T-helper 22 cell (primary cell): ENCODE data around the gene STT3B.

Experiments
- DNase-seq: peaks from one replicate; pipeline ENCODE4 v3.0.0-alpha.2; 2020; ENCODE audit warnings: low read depth

Gene STT3B

DNA sequence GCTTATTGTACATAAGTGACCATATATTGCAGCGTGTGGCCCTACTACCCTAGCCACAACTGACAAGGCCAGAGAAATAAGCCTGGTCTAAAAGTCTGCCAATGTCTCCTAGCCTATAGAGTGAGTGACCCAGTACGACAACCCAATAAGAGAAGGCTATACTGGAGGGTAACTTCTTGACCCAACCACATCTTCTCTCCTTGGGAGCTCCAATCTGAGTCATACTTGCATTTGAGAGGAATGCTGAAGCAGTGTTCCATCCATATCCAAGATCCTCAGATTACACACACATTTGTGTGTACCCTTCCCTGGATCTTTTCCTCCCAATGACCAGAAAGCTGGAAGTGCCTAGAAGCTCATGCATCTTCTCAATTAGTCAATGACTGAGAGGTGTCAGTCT lies 11.3 kb upstream of the STT3B start:
- DNase-seq, result no peak

- DNase-seq, result no peak
Measured at GRCh38 chr3:31522152-31522551, 10.6 kb upstream of the STT3B start.

- no peak for DNase-seq
Measured at GRCh38 chr3:31523543-31523942, 9.2 kb upstream of the STT3B start.

GRCh38 chr3:31525532-31525931 lies 7.2 kb upstream of the STT3B start:
- no peak for DNase-seq

DNA sequence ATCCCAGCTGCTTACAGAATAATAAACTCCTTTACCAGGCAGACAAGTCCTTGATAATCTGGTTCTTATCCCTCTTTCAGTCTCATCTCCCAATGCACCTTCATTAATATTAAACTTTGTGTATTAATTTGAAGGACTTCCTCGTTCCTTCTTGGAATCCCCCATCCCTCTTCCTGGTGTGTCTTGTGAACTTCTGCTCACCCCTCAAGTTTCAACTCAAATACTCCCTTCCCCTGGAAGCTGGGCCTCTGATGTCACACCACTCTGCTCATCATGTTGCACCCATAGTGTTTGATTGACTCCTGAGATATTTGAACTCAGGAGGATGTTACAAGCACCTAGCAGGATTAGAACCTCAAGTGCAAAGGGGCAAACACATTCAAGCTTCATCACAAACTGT lies 3.3 kb upstream of the STT3B start:
- DNase-seq, result no peak

GRCh38 chr3:31530039-31530959 lies 2.4 kb upstream of the STT3B start:
- no peak for DNase-seq

DNA sequence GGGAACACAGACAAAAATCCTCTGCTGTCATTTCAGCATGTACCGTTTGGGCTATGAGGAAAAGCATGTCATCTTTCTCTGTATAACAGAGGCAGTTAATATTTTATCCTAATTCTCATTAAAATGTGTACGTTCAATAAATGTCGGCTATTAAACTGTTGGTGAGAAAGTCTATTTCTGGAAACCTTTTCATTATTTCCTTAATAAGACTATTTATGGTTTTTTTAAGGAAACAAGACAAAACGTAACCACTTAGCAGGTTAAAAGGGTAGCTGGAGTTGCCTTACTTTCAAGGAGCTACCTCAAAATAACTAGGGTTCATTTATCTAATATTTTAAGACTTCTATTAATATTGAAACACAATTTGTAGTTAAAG lies 1.8 kb upstream of the STT3B start:
- DNase-seq, result no peak

GRCh38 chr3:31531452-31531991 lies 1.2 kb upstream of the STT3B start:
- DNase-seq, result no peak

DNA sequence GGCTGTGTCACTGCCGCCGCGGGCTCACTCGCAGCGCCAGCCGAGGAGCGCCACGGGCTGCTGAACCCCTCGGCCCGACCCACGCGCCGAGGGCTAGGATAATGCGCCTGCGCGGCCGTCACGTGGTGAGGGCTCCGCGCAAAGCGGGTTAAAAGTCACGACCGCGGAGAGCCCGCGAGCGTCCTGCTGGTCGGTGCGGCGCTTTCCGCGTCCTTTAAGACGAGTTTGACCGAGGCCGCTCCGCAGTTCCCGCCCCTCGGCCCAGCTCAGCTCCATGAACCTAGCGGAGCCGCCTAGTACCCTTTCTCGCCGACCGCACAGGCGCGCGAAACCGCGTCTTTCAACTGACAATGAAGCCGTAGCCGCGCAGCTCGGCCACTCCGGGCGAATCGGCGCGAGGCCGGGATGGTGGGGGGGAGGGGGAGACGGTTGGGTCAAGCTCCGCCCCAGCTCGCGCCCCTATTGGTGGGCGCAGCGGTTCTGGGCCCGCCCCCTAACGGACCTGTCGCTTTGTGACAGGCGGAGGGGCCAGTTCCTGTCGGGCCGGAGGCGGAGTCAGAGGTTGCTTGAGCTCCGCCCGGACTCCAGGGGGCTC lies 636 bp upstream of the STT3B start:
- DNase-seq, result peak; percentile 97

DNA sequence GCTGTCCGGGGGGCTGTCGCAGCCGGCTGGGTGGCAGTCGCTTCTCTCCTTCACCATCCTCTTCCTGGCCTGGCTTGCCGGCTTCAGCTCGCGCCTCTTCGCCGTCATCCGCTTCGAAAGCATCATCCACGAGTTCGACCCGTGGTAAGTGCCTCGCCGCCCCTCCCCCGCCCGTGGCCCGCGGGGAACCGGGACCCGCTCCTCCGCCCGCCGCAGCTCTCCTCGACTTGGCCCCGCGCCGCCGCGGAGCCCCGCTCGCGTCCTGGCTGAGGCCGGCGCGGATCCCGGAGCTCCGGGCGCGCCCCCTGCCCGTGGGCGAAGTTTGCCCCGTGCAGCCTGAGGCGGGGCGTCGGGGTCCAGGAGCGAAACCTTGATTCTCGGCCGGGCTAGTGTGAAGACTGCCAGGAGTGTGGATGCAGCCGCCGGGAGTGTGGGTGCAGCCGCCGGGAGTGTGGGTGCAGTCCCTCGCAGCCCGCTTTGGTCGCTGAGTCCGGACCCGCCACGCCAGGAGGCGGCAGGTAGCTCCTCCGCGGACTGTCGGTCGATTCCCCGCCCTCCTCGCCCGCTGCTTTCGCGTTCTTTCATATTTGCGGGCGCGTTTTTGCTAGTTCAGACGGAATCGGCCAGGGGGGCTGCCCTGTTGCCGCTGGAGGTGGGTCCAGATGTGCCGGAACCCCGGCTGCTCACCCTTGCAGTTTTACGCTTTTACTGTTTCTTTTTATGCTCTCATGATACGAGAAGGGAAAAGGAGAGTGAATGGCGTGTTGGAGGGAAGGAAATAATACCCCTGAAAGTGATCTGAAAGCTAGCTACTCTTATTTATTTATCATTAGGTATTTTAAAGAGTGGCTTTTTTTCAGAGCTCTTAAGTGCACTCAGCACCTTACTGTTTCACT lies 692 bp downstream of the STT3B start:
- peak; percentile 39 for DNase-seq

- no peak for DNase-seq
Measured at GRCh38 chr3:31534065-31534425, 1.3 kb downstream of the STT3B start.

- DNase-seq, result no peak
Measured at GRCh38 chr3:31536497-31536896, 3.8 kb downstream of the STT3B start.

DNA sequence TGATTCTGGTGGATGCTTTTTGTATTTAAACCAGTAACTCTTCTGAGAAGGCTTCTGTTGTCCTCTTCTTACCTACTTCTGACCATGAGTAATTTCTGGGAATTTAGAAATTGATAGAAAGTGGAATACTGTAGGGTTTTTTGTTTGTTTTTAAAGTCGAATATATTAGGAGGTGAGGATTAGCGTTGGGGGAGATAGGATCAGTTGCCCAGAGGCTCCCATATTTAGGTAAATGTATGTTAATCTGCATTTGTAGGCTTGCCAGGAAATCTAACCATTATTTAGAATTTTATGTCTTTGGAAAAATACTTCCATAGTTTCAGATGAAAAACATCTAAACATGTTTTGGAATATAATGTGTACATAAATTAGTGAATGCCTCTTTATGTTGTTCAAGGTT lies 6.1 kb downstream of the STT3B start:
- DNase-seq, result no peak

DNA sequence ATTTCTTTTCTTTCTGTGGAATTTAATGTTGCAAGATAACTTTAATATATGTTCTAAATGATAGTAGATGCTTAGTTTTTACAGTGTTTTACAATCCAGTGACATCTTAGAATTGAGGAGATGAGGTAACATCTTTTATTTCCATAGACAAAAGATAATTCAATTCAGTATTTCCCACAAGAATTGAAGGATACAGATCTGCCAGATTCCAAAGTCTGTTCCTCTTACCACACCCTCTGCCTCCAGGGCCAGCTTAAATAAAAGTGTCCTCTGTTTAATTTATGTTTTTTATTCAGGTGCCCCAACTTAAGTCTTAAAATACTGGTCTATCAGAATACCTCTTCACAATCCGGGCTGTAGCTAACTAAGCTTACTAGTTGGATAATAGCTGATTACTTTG lies 6.5 kb downstream of the STT3B start:
- no peak for DNase-seq

GRCh38 chr3:31541089-31541488 lies 8.4 kb downstream of the STT3B start:
- DNase-seq, result no peak

- DNase-seq, result no peak
Measured at GRCh38 chr3:31542246-31542645, 9.5 kb downstream of the STT3B start.

DNA sequence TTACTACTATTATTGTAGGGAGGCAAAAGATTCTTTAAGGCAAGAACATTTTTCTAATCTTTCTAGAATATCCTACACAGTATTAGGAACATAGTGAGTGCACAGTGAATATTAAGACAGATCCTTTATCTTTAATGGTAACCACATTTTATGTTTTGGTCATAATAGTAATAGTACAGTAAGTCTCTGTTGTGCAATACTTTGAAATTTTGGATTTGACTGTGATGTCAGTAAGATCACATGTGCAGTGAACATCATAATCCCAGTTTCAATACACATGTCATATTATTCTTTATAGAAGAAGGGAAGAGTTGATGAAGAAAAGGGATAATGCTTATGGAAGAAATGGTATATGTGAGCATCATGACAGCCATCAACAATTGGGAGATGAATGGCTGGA lies 10.7 kb downstream of the STT3B start:
- no peak for DNase-seq

GRCh38 chr3:31544634-31545033 lies 11.9 kb downstream of the STT3B start:
- no peak for DNase-seq

- DNase-seq, result no peak
Measured at GRCh38 chr3:31546162-31546561, 13.4 kb downstream of the STT3B start.

GRCh38 chr3:31546725-31547124 lies 14.0 kb downstream of the STT3B start:
- DNase-seq, result no peak

DNA sequence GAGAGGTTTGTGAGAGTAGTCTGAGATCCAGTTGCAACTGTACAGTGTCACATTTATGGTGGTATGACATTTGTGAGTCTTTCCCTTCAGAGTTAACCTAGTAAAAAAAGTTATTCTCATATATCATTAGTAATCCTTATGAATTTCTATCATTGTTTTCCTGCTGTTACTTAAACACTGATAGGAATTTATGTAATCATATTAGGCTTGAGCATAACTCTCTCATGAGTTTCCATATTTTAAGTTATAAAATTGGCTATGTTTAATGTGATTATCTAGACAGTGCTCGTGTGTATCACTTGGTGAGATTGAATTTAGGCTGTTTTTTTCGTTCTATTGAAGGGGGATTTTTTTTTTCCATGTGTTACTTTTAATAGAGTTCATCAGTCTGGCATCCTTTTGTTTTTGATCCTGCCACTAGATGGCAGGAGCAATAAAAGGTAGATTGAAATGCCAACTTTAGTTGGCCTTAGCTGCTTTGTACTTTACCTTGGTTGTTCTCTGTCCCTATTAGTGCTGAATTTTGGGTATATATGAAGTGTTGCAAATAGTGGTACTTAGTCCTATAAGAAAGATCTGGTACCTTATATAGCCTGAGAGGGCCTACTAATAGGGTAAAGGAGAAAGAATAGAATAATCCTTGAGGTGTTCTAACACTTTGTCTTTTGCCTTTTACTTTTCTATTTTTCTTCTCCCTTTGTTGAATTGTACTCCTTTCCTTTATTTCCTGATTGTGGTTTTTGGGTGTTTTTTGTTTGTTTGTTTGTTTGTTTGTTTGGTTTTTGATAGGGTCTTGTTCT lies 17.9 kb downstream of the STT3B start:
- no peak for DNase-seq

GRCh38 chr3:31551646-31552045 lies 18.9 kb downstream of the STT3B start:
- no peak for DNase-seq
